GM19324 (cell line): ENCODE data around the gene CCDC117.
"Not testable (repeated sequence)": the region's sequence is repeated elsewhere in the genome, so short reads cannot be mapped to it uniquely, and the experiment has no call there.

ENCODE experiments used
- ATAC-seq: cut with Tn5 transposase; IDR thresholded peaks from one replicate; pipeline ENCODE4 v1.9.1; 2021; ENCODE audit warnings: mild to moderate bottlenecking, moderate library complexity; ENCODE audit not compliant: unreplicated experiment, low FRiP score

CCDC117 gene

GRCh38 chr22:28824455-28824854 is 52.0 kb downstream of the CCDC117 start:
- ATAC-seq, result not testable (repeated sequence)

- not testable (repeated sequence) for ATAC-seq
These were observed 53.9 kb downstream of the CCDC117 start for GRCh38 chr22:28826430-28826829.

- ATAC-seq, result no peak
These were observed 54.4 kb downstream of the CCDC117 start for GRCh38 chr22:28826921-28827320.

GRCh38 chr22:28829358-28830181 is 57.1 kb downstream of the CCDC117 start:
- no peak for ATAC-seq

GRCh38 chr22:28830441-28830840 is 57.9 kb downstream of the CCDC117 start:
- ATAC-seq, result no peak

- ATAC-seq, result no peak
These were observed 58.9 kb downstream of the CCDC117 start for GRCh38 chr22:28831140-28832072.

GRCh38 chr22:28832731-28833130 is 60.2 kb downstream of the CCDC117 start:
- no peak for ATAC-seq

GRCh38 chr22:28833276-28833923 is 60.9 kb downstream of the CCDC117 start:
- ATAC-seq, result no peak

GRCh38 chr22:28835630-28836189 is 63.2 kb downstream of the CCDC117 start:
- no peak for ATAC-seq

GRCh38 chr22:28837640-28838039 is 65.1 kb downstream of the CCDC117 start:
- ATAC-seq, result no peak
